GM21528 (cell line): ENCODE results near the gene OLFML2B.

Experiments used
- ATAC-seq: cut with Tn5 transposase; IDR thresholded peaks from one replicate; pipeline ENCODE4 v1.9.1; 2021; ENCODE audit warnings: mild to moderate bottlenecking, moderate library complexity; ENCODE audit not compliant: unreplicated experiment, low FRiP score

Gene OLFML2B

DNA sequence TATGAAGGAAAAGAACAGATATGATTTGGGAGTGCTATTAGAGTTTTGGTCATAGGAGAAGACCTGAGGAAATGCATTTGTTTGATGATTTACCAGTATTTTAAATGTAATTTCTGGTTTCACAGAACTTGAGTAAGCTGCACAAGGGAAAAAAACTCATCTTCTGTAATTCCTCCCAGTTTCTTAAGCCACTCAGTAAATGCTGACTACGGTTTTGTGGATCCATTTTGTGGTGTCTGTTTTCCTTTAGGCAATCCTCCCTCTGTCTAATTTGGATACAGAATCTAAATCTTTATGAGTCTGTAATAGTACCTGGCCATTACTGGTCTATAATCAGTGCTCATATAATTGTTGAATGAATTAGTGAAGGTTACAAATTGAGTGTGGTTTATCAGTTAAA, 72.0 kb downstream of the OLFML2B start:
- no peak for ATAC-seq

GRCh38 chr1:161950377-161950776, 73.3 kb downstream of the OLFML2B start:
- no peak for ATAC-seq

- no peak for ATAC-seq
Measured at GRCh38 chr1:161949548-161949947, 74.1 kb downstream of the OLFML2B start.

DNA sequence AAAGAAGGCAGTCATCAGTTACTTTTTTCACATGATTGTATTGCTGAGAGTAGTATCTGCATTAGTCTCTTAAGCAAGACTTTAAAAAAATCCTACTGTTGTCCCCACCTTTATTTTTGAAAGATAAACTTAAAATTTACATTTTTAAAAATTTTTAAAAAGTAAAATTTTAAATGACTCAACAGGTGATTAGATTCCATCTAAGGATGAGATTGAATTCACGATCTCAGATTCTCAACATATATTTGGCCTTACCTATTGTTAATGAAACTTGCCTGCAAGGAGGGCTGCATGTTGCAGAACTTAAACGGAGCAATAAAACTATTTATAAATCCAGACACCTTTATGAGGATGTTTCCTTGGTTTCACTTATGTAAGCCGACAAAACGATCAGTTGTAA, 75.2 kb downstream of the OLFML2B start:
- ATAC-seq, result no peak

- ATAC-seq, result no peak
Measured at GRCh38 chr1:161946071-161946987, 77.3 kb downstream of the OLFML2B start.

- no peak for ATAC-seq
Measured at GRCh38 chr1:161945306-161946060, 78.2 kb downstream of the OLFML2B start.

DNA sequence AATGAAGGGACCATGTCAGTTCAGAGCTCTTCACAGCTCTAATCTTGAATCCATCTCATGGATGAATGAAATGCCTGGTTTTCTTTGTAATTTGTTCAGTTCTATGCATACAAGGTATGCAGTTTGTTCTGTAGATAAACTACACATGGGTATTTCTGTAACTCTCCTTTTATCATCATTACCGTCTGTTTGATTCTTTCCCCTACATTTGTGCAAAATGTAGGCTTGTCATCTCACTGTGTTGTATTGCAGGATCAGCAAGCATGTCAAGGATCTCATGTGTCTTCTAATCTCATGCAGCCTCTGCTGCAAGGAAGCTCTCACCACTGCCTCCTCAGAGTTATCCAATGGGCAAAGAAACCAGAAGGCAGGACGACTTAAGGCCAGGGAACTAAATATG, 79.3 kb downstream of the OLFML2B start:
- no peak for ATAC-seq

DNA sequence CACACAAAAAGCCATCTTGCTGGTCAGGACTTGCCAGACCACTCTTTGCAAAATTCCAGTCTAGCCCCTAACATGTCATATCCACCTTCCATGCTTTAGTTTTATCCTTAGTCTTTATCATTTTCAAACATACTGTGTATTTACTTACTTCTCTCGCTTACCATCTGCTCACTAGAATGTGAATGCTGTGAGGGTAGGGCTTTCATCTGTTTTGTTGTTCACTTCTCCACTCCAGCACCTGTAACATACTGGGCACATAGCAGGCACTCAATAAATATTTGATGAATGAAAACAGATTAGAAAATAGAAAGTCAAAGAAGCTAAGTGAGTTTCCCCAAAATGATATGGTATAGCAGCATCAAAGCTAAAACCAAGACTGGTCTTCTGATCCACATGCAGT, 79.9 kb downstream of the OLFML2B start:
- no peak for ATAC-seq

DNA sequence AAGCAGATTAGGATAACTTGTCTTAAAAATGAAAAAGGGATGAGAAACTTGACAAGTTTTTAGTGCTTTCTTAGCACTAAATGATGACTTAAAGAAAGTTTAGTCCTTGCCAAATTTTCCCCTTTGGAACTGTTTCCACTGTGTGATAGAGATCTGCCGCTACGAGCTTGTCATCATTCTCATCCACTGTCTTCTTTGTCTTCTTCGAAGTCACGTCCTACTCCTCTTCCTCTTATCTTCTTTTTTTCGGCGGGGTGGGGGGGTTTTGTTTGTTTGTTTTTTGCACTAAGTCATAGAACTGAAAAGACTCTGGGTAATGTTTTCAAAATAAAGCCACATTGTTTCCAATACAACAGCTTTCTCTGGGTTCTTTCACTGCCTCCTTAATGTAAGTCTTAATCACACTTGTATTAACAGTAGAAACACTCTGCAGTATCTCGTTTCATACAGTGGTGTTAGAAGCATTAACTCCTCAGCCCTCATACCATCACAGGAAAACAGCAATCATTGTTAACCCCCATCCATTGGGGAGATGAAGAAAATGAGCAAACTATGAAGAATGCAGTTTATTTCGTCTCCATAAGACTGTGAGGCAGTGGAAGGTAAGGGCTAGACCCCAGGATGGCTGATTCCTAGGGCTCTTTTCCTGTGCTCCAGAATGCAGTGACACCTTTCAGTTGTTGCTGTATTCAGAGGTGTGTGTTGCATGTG, 81.8 kb downstream of the OLFML2B start:
- no peak for ATAC-seq

DNA sequence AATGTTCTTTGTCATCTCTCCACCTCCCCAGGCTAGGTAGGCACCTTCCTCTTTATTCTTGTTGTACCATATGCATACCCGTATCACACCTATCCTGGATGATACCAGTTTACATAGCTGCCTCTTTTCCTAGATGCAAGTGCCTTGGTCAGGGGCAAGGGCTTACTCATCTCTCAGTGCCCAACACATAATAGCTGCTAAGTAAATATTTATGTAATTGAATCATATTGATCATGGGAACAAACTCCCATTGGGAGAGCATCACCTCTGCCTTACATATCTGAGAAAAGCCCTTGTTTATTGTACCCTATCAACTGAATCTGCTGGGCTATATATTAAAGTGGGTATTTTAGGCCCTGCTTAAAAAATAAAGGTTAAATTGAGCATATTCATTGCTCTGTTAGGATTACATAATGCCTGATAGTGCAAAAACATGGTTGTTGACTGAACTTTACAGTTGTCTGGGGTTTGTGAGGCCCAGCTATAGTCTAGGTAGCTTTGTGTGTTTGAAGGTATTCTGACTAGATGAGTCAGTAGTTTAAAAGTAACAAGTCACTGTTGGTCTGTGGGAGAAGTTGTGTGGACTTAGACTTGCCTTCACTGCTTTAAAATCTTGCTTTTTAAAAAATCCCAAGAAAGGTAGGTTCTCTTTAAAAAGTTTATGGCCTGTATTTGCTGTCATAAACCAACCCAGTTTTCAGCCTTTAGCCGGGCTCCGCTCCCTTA, 82.6 kb downstream of the OLFML2B start:
- no peak for ATAC-seq

- ATAC-seq, result no peak
Measured at GRCh38 chr1:161936786-161937185, 86.9 kb downstream of the OLFML2B start.

DNA sequence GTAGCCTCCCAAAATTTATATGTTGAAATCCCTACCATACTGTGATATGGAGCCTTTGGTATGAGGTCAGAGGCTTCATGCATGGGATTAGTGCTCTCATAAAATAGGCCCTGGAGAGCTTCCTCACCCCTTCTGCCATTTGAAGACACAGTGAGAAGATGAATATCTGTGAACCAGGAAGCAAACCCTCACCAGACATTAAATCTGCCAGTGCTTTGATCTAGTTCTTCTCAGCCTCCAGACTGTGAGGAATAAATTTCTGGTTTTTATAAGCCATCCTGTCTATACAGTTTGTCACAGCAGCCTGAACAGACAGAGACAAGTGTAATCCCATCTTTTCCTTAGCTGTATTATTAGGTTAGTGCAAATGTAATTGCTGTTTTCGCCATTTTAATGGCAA, 88.4 kb downstream of the OLFML2B start:
- ATAC-seq, result no peak

DNA sequence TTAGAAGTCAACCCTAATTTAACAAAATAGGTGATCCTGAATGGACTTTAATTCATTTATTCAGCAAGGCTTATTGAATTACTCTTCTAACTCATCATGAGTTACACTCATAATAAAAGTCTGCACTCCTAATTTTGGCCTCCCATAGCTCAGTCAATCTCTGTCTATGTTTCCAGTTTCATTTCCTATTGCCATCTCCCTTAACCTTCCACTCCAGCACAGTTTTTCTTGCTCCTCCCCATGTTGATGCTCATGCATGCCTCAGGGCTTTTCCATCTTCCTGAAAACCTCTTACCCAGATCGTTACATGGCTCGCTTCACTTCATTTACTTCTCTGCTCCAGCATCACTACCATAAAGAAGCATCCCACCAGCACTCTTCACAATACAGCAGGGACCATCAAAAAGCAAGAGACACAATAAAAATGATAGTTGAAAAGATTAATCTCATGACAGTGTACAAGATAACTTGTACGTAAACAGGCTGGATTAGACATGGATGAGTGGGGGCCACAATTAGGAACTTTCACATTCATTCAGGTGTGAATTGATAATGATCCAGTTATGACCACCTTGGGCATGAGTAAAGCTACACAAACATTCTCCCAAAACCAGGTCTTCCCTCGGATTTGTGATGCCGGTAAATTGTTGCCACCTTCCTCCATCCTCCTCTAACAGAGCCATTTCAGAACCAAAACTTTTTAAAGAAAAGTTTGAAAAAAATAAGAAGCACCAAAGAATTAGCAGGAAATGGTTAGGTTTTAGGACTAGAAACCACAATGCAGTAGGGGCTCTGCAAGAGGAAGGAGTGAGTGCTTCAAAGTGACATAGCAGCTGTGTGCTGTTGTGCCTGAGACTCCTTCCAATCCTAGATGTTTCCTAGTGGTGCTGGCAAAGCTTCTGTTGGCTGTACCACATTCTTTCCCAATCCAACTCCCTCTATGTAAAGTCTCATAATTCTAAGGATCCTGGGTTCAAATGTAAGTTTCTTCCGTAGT, 89.8 kb downstream of the OLFML2B start:
- no peak for ATAC-seq
